Measurements from ENCODE around the gene PRLR.
"Not testable (repeated sequence)": the region's sequence is repeated elsewhere in the genome, so short reads cannot be mapped to it uniquely, and the experiment has no call there.

DNA sequence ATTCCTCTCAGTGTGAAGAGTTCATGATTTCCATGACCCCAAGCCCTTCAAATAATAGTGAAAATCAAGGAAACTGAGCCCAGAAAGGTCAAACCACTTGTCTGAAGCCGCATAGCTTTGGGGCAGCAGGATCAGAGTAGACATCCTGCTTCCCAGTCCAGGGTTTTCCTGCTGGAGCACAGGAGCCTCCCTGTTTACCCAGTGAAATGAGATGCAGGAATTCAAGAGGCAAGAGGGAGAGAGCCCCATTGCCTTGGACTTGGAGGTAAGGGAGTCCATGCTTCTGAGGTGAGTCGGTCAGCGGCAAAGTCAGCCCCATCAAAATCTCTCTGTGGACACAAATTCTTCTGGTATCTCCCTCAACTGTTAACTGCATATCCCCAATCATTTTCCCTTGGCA is 42.7 kb downstream of the PRLR start:
- TF ChIP-seq YY1 (IDR thresholded peaks at IDR 0.05; ENCODE audit: insufficient read depth, insufficient read length); SUZ12 (IDR thresholded peaks at IDR 0.05; ENCODE audit: extremely low read depth, insufficient read depth, insufficient read length); ZNF274 (IDR thresholded peaks at IDR 0.05; ENCODE audit: low read depth, low read length): not testable (repeated sequence)
